Middle frontal gyrus (tissue), 1 donor: ENCODE data around the gene MTG1.

Experiments
- DNase-seq: peaks from one replicate; pipeline ENCODE4 v3.0.0-alpha.2; 2015; ENCODE audit warnings: low spot score; ENCODE audit errors: extremely low spot score

MTG1 gene, protein sequence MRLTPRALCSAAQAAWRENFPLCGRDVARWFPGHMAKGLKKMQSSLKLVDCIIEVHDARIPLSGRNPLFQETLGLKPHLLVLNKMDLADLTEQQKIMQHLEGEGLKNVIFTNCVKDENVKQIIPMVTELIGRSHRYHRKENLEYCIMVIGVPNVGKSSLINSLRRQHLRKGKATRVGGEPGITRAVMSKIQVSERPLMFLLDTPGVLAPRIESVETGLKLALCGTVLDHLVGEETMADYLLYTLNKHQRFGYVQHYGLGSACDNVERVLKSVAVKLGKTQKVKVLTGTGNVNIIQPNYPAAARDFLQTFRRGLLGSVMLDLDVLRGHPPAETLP

DNA sequence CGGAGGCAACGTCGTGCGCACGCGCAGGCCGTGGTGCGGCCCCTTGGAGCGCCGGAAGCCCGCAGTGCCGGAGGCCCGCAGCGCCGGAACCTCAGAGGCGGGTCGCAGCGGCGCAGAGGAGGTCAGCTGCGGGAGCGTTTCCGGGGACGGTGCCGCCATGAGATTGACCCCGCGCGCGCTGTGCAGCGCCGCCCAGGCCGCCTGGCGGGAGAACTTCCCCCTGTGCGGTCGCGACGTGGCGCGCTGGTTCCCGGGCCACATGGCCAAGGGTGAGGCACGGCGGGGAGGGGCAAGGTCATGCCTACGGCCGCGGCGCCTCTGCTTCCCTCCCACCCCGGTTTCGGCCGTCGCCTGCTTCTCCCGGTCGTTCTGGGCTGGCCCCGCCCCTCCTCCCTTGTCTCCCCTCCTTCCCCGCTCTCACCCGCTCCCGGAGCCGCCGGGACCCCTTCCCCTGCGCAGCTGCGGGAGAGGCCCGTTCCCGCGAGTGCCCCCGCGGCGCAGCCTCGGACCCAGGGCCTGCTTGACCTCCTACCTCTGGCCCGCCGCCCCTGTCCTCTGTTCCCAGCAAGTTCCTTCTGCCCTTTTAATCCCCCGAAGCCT, at the start of gene MTG1:
MTG1 (plus strand) TSS at position 94 of the 600 bp plus-strand sequence; CDS start at position 158, 64 bp downstream.
- DNase-seq = peak; percentile 94

DNA sequence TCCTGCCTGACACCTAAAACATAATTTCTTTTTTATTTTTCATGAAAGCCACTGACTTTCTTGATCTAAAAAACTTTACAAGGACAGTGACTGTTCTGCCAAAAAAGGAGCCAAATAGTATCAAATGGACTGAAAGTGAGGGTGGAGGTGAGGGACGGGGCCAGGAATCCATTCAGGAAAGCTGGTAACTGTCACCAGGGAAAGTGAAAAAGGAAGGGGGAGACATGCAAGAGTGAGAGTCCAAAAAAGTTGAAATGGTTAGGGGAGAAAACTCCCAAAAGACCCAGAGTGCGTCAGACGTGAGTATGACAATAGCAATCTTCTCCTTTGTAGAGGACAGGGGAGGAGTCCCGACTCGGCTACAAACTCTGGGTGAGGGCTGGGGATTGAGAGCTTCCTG, 49.7 kb upstream of the MTG1 start:
- no peak for DNase-seq

DNA sequence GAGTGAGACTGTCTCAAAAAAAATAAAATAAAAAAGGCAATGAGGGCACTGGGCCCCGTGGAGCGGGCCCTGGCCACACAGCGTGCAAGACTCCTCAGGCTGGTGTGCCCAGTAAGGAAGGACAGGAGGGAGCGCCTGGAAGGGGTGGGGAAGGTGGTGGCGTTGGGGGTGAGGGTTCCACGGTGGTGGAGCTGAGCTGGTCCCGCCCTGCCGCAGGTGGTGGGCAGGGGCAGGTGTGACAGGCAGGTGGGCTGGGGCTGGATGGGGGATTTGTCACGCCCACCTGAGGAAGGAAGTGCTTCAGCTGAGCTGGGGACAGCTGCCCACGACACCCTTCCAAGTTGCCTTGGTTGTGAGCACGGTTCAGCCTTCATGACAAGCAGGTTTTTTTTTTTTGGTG, 47.5 kb upstream of the MTG1 start:
- no peak for DNase-seq

DNA sequence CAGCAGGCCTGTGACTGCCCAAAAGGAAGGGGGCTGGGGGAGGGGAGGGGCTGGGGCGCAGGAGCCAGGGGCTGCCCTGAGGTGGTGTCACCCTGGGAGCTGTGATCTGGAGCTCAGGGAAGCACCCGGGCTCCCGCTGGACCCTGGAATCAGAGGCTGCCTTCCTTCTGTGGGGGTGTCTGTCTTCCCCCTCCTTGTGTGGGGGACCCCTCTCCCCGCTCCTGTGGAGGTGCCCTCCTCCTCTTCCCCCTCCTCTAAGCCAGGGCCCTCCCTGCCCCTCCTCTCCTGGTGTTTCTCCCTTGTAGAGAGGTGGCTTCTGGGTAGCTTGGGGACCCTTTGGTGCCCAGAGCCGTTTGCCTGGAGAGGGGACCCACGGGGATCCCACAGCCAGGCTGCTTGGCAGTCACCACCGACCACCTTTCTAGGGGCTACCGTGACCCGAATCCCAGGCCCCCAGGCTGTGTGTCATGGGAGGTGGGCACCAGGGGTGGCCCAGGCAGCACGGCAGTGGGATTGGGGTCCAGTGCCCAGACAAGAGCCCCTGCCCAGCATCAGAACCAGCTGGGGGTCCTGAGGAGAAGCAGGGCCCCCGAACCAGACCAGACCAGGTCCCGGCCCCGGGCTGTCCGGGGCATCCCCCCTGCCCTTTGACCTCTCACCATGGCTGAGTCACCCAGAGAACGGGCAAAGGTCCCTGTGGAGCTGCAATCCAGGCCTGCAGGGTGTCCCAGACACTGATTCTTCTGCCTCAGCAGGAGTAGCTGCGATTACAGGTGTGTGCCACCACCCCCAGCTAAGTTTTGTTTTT, 46.0 kb upstream of the MTG1 start:
- no peak for DNase-seq

DNA sequence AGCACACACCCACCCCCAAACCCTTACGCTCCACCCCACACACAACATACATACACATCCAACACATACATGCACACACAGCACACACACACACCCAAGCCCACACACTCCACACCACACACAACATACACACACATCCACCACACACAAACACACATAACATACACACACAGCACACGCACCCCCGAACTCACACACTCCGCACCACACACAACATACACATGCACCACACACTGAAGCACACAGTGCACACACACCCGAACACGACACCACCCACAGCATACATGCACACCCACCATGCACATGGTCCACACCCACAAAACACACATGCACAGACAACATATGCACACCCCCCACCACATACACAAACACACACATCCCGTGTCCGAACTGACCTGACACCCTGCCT, 44.8 kb upstream of the MTG1 start:
- DNase-seq = no peak

DNA sequence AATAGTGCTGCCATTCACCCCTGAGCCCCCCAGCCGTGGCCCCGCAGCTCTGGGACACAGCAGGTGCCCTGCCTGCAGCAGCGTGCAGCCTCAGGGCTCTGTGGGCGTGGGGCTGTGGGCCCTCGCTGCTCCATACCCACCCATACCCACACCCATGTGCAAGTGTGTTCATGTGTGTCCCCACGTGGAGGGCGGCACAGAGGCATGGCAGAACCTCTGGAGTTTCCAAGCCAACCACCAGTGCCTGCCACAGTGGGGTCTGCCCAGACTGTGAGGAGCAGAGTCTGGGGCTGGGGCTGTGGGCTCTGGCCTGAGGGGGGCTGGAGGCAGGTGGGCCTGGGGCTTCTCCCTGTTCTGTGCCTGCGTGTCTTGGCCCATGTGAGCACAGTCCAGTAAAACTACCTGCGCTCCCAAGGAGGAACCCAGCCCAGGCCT, 44.4 kb upstream of the MTG1 start:
- DNase-seq = no peak

DNA sequence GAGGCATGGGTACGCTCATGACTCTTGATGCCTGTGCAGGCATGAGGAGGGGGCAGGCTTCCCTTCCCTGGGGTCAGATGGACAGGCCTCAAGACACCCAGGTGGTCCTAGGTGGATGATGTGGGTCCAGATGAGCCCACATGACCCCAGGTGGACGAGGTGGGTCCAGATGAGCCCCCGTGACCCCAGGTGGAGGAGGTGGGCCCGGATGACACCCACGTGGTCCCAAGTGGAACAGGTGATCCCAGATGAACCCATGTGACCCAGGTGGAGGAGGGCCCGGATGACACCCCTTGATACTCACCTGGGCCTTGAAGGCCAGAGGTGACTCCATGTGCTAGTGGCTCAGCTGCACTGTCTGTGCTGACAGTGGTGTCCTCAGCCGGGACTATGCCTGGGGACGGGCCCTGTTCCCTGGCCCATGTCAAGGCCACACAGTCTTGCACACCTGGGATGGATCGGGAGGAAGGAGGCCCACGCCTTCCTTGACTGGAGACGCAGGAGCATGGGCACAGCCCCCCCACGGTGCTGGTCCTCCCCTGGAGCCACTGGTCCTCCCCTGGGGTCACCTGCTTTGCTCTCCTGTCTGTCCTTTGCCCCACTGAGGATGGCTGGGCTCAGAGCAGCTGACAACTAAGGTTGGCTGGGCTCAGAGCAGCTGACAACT, 43.5 kb upstream of the MTG1 start:
- DNase-seq = no peak

DNA sequence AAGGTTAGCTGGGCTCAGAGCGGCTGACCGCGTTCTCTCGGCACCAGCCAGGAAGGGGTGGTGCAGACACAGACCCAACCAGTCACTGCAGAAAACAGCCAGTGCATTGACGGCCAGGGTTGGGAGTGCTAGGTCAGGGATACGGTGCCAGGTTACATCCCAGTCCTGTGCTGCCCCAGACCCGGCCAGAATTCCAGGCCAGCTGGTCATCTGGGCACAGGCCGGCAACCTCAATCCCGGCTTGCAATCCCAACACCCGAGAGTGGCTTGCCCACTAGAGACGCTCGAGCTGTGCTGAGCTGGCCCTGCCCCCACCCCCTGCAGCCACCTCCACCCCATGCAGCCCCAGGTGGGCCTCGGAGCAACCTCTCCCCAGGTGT, 43.0 kb upstream of the MTG1 start:
- no peak for DNase-seq

DNA sequence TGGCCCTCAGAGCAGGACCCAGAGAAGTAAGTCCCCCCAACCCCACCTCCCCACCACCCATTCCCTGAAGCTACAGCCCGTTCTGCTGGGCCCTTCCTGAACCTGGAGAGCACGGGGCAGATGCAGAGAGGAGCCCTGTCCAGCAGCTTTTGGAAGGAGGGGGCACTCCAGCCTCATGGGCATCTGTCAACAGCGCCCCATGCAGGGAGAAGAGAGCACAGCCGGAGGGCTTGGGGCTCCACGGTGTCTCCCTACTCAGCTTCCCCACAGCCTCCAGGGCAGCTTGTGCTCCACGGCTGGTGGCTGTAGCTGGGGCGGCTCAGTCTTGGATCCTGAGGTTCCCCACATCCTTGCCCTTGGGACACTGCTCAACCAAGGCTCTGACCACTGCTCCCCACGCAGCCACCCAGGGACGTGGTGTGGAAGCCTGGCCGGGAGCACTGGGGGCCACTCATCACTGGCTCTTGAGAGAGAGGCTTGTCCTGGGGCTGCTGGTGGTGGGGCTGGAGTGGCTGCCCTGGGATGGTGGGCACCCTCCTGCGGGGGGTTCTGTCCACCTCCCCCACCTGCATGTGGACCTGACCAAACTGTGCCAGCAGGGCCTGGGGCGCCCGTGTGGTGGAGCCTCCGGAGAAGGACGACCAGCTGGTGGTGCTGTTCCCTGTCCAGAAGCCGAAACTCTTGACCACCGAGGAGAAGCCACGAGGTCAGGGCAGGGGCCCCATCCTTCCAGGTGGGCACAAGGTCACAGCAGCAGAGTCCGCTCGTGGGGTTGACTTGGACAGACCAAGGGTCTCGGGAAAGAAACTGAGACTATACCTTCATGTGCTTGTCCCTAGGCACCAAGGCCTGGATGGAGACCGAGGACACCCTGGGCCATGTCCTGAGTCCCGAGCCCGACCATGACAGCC, 42.3 kb upstream of the MTG1 start:
- no peak for DNase-seq

DNA sequence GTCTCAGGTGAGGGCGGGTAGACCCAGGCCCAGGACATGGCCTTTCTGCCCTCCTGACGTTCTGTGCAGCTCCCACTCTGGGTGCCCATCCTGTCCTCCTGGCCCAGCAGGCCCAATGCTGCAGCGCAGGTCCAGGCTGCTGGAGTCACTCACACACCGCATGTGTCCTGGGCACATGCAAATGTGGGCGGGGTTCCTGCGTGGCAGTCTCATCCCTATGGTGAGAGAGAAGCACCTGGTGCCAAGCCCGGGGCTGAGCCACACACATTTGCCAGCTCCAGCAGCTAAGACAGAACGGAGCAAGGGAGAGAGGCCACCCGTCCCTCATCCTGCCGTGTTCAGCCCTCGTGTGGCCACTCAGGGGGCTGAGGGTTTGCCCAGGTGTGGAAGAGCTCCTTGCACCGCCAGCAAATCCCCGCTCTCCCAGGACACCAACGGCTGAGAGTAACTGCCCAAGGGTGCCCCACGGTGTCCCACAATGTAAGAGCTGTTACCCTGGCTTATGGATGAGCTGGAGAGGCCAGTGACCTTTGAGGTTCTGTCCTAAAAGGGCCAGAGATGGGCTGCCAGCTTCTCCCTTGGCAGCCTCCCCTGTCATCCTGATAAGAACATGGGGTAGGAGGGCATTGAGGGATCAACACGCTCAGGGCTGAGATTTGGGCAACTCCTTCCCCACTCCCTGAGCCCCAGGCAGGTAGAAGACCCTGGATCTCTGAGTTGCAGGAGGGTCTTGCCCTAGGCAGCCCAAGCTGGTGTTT, 40.6 kb upstream of the MTG1 start:
- no peak for DNase-seq

DNA sequence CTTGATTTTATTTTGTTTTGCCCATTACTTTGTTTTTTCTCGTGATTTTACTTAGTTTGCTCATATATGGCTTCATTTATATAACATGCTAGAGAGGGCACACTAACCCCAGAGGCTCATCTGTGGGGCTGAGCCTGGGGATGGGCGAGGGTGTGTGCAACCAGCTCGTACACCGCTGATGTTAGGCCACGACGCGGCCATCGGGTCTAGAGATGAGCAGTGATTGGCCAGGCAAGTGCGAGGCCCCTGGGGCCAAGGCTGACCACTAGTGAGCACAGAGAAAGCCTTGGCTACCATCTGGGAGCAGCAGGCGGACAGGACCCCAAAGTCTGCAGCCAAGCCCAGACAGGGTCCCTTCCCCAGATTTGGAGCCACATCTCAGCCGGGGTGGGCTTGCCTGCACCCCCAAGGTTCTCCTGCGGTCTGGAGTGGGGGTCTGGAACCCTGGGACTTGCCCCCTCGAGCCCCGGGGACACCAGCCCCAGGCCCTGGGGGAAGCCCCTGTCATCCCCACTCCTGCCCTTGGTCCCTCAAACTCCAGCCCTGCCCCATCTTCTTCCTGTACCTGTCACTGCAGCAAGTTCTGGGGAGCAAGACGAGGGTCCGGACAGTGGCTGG, 39.9 kb upstream of the MTG1 start:
- DNase-seq = no peak

DNA sequence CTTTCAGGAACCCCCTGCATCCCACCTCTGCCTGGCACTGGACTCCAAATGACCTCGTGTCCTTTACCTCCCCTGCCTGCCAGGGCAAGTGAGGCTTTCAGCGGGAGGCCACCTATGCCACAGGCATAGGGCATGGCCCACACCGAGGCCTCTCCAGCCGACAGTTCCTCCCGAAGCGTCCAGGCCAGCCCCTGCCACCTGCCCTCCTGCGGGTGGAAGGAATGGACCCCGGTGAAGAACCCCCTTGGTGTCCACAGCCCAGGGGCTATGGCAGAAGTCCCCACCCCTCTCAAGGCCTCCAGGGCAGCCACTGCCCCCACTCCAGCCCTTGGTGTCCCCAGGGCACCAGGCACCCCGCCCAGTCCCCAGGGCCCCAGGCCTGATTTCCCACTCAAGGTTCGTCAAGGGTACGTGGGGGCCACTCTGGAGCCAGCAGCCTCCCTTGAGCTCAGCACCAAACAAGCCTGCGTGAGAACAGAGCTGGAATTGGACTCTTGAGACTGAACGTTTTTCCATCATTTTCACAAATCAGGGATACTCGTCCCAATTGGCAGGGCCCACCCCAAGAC, 39.2 kb upstream of the MTG1 start:
- DNase-seq = no peak

DNA sequence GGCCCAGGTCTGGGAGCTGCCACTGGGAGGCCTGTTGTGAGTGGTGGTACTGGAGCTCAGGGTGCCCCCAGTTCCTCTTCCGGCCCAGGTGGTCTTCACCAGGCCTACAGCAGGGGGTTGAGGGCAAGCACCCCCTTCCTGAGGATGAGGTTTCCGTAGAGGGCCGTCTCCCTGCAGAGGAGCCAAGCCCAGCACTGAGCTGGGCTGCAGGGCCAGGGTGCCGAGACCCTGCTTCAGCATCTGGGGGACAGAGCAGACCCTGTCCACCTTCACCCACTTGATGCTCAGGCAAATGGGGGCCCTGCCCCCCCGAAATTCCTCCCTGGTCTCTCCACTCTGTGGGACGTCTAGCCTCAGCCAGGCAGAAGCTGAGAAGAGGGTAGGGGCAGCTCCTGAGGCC, 38.7 kb upstream of the MTG1 start:
- no peak for DNase-seq

DNA sequence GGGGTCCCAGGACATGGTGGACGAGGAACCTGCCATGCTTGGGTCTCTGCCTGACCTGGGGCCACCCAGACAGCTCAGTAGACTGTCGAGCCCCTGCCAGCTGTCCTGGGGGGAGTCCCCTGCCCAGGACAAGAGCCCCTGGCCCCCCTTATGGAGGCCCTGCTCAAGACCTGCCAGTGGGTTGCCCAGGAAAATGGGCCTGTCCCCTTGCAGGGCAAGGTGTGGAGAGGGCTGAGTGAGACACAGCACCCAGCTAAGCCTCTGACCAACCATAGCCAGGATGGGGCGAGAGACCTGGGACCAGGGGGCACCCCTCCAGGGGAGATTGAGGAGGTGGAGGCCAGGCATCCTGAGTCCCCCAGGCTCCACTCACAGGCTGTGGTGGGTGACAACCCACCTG, 38.0 kb upstream of the MTG1 start:
- no peak for DNase-seq

DNA sequence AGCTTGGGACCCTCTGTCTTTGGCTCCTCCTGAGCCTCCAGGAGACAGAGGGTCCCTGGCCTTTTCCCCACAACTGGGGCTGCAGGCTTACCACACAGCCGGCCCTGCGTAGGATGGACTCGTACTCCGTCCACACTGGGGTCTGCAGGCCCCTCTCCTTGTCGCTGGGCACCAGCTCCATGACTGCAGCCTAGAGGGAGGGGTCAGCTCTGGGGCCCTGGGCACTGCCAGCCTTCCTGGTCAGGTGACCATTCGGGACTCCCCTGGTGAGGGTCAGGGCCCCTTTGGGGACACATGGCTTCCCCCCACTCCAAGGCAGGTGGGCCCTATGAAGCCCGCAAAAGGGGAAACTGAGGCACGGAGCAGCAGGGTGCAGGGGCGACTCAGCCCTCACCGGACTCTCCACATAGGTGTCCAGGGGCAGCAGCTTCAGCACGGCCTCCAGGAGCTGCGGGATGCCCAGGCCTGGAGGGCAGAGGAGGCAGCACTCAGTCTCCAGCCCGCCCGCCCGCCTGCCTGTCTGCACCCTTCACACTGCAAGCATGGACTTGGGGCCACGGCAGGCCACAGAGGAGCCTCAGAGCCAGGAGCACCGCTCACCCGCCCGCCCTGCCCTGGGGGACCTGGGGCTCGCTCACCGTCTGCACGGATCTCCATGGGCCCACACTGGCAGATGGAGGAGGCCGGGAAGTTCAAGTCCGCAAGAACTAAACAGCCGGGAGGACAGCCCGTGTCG, 37.2 kb upstream of the MTG1 start:
- DNase-seq = no peak

DNA sequence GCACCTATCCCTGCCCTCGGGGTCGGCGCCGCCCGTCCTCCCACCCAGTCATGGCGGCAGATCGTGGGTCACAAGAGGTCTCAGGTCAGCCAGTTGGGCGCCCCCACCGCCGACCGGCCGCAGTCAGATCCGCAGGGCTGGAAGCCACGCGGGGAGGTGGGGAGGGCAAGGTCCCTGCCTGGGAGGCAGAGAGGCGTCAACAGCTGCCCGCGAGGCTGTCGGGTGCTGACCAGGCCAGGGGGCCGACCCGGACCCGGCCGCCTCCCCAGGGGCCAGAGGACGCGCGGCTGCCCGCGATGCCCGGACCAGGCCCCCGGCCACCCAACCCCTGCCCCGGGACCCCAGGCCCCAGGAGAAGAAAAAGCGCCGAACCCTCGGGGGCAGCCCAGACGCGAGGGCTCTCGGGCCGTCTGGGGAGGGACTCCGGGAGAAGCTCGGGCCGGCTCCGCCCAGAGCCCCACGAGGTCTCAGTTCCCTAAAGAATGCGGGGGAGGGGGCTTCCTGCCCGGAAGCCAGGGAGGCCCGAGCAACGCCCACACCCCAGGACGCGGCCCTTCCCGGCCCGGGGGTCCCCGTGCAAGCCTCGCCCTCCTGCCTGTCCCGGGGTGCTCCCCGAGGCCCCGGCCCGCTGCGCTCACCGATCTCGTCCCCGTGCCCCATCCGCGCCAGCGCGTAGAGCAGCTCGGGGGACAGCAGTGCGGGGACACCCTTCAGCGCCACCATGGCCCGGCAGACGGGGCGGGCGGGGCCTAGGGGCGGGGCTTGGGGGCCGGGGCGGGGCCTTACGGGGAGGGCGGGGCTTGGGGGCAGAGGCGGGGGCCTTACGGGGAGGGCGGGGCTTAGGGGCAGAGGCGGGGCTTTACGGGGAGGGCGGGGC, 36.4 kb upstream of the MTG1 start, which contains the start of gene FUOM:
FUOM (minus strand) TSS at position 735 of the 877 bp plus-strand sequence; CDS start at position 723, 12 bp downstream.
- no peak for DNase-seq

DNA sequence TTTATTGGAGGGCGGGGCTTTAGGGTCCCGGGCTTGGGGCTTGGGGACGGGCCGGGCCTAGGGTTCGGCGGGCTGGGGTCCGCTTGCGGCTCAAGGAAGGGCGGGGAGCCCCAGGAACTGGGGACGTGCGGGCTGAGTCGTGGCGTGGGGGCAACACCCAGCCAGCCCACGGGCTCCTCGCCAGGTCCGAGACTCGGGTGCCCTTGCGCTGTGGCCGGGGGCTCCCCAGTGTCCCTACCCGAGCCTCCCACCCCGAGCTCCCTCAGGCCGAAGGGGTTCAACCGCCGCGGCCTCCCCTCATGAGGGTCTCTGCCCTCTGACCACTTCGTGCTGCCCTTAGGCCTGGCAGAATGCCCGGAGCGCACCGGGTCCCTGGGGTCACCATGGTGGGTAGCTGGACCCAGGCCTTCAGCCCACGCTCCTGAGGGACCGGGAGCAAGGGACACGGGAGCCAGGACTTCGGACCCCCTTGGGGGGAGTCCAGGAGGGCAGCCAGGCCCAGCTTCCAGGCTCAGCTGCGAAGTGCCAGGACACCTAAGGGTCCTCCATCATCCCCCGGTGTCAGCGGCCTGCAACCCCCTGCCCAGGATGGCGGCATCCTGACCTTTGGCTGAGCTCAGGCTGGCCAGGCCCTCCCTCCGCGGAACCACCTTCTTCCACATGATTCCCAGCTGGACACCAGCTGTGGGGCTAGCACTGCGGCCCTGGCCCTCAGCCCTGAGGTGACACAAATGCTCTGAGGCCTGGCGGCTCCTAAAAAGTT, 35.6 kb upstream of the MTG1 start:
- DNase-seq = no peak
